ENCODE results near the gene ADCY9.
"Not testable (repeated sequence)": the region's sequence is repeated elsewhere in the genome, so short reads cannot be mapped to it uniquely, and the experiment has no call there.

ADCY9 gene

DNA sequence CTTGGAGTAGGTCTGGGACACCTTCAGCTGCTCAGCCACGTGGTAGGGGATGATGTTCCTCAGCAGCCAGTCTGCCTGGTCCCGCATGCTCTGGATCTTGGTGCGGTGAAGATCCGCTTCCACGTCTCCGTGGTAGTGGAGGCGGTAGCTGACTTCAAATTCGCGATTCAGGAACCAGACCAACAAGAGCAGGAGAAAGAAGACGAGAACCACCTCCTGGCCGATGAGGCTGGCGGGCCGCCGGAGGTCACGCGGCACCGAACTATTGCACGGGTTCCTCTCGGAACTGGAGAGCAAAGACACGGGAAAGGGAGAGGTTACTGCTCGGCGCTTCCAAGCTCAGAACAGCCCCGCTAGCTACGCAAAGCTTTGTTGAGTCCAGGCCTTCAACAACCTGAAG is 149.6 kb downstream of the ADCY9 start:
- DNase-seq = no peak

DNA sequence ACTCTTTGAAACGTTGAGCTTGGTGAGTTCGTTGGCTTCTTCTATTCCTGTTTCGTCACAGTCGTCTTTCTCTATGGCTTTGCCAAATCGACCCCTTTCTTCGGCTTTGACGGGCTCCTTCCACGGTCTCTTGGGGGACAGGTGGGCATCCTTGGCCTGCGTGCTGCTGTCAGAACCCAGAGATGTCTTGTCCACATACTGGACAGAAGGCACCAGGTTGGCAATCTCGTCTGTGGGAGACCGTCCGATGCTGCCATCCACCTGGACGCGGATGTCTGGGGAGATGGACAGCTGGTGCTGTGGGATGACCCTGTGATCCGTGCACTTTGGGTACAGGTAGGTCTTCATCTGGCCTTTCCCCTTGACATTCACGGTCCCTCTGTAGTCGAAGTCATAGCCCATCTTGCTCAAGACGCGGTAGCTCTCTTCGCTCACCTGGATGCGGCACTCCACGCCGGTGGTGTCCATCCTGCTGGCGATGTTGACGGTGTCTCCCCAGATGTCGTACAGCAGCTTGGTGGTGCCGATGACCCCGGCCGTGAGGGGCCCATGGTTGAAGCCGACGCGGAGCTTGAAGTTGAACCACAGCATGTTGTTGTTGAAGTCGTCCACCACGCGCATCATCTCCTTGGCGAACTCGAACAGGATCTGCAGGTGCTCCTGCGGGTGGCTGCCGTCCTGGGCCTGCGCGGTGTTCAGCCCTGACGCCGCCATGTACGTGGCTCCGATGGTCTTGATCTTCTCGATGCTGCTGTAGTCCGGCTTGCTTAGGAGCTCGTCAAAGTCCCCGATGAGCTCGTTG is 150.3 kb downstream of the ADCY9 start:
- DNase-seq = no peak

DNA sequence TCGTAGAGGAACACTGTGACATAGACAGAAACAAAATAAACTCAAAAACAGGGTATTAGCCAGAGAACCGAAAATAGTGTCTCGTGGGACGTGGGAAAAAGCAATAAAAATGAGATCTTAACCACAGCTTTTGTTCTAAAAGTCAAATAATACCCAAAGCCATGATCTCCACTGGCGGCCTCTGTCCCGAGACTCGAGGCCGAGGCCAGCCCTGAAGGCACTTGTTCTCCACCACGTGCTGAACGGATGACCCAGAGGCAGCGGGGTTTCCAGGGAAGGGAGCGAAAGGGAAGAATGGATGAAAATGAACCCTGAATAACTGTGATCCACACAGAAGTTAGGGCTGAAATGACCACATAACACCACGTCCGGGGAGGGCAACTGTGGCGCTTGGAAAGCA is 150.9 kb downstream of the ADCY9 start:
- DNase-seq = no peak

DNA sequence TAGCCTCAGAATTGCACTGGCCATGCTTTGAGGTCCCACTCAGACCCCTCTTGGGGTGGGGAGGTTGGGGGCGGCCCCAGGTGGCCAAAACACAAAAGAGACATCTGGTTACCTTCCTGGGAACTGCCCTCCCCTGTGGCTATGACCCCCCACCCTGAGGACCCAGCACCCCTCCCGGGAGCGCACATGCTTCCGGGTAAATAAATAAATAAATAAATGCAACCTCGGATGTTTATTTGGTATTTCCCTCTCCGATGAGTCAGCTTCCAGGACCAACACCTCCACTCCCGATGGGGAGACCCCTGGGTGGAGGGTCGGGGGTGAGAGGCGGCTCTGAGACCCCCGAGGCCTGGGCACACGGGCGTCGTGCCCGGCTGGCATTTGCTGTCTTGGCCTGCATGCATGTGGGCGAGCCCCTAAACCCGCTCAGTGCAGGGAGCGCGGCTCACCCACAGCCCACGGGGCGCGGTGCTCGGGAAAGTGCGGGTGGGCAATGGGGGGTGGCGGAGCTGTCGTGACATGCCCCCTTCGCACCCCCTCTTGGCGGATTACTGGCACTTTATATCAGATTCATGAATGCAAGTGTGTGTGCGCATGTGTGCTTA is 151.5 kb downstream of the ADCY9 start:
- DNase-seq = no peak

DNA sequence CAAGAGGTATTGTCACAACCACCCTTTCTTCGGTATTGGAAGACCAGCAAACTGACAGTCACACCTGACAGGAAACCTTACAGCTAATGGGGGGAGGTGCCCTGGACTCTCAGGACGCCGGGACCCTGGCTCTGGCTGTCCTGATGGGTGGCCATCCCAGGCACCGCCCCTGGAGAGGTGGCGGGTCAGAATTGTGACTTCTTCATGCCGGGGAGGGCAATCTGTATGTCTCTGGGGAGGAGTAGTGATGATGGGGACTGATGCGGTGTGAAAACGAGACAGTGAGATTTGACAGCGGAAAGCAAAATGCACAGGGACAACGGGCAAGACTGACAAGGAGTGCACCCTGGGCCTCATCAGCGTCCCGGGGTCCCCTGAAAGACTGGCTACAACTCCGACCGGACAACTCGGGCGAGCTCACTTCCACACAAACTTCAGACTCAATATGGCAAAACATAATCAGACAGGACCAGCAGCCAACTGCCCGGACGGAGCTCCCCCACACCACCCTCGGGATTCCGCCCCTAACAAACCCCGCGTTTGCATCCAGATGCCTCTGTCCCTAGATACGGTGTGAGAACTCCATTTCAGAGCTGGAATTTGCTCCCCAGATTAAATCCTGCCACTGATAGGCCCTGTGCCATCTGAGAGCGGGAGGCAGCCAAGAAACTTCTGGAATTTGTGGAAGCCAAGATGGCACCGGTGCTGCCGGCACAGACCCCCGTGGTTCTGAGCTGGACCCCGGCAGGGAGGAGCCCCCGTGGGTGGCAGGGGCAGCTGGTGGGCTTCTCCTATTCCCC is 152.2 kb downstream of the ADCY9 start:
- no peak for DNase-seq

DNA sequence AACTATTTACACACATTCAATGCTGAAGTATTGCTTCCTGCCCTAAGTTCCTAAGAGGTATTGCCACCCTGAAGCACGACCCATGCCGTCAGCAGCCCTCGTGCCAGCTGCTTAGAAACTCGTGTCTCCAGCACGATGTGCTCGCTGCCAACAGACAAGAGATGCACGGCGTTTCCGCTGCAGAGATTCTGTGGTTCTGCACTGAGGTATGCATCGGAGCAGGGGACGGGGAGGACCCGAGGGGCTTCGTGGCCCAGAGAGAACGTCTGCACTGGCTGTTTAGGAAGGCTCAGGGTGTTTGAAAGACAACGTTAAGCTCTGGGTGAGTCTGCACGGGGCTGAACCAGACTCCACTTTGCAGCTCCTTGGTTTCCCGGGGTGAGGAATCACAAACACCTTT is 153.0 kb downstream of the ADCY9 start:
- no peak for DNase-seq

DNA sequence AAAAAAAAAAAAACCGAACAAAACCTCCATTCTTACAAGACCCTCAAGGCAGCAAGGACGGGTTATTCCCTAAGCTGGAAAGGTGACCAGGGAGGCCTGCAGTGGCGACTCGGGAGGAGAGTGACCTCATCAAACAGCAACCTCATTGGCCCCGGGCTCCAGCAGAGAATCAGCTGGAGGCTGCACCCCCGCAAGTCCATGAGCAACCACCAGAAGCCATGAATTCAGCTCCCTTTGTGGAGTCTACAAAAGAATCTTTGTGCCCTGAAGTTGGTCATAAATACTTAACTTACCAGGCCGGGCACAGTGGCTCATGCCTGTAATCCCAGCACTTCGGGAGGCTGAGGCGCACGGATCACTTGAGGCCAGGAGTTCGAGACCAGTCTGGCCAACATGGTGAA is 154.8 kb downstream of the ADCY9 start:
- no peak for DNase-seq

DNA sequence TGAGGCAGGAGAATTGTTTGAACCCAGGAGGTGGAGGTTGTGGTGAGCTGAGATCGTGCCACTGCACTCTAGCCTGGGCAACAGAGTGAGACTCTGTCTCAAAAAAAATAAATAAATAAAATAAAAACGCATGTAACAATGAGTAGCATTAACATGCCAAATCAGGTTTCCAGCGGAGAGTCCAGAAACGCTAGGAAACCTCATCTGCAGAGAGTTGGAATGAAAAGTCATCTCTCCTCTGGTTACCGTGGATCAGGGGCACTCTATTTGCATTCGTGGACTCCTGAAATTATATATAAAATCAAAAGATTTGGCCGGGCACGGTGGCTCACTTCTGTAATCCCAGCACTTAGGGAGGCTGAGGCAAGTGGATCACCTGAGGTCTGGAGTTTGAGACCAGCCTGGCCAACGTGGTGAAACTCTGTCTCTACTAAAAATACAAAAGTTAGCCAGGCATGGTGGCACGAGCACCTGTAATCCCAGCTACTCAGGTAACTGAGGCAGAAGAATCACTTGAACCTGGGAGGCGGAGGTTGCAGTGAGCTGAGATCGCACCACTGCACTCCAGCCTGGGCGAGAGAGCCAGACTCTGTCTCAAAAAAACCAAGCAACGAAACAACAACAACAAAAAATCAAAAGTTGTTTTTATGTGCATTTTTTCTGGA is 156.2 kb downstream of the ADCY9 start:
- DNase-seq = not testable (repeated sequence)

DNA sequence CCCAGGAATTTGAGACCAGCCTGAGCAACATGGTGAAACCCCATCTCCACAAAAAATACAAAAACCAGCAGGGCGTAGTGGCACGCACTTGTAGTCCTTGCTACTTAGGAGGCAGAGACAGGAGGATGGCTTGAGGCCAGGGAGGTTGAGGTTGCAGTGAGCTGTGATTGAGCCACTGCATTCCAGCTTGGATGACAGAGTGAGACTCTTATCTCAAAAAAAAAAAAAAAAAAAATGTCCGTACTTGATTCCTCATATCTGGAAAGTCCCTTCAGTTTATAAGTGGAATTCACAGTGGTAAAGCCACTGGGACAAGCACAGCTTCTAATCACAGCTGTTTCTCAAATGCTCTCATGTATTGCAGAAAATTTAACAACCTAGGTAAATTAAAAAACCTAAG is 157.1 kb downstream of the ADCY9 start:
- no peak for DNase-seq

DNA sequence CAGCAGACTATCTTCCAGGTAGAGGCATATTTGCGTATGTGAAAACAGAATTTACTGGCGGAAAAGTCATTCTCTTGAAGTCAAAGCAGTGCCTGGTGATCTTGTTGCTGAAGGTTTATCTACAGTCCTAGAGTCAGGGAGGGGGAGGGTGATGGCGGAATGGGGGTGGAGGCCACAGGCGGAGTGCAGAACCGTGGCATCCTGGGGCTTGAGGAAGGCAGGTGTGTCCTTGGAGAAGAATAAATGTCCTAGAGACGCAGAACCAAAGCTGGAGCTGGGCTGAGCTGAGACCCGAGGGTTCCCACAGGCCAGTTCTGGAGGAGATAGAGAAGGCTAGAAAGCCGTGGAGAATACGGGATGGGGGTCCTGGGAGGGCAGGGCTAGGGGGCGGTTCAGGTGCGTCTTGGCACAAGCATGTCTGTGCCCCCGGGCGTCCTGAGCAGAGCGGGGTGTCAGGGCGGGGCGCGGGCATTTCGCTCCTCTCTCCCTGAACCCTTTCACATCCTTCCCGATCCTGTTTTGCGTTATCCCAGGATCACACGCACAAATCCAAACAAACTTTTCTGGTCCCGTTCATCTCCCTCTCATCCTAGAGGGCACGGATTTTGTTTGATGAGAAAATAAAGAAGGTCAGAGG is 158.8 kb downstream of the ADCY9 start:
- no peak for DNase-seq

DNA sequence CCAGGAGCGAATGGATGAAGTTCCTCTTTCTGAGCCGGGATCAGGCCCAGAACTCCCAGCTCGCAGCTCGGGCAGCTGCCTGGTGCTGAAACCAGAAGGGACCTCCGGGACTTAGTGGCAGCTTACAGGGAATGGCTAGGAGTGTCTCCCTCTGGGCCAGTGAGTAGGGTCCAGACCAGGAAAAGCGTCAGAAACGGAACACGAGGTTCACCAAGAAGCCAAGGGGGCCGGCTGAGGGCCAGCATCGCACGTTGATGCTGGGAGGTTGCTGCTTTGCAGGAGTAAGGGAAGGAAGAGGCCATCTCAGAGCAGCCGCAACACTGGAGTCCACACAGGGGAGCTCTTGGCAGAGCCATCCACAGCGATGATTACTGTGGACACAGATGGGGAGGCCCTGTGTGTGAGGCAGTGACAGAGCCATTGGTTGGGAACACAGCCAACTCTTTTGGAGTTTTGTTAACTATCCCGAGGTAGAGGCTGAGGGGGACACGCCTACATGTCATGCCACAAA is 161.8 kb downstream of the ADCY9 start:
- peak; percentile 41 for DNase-seq

DNA sequence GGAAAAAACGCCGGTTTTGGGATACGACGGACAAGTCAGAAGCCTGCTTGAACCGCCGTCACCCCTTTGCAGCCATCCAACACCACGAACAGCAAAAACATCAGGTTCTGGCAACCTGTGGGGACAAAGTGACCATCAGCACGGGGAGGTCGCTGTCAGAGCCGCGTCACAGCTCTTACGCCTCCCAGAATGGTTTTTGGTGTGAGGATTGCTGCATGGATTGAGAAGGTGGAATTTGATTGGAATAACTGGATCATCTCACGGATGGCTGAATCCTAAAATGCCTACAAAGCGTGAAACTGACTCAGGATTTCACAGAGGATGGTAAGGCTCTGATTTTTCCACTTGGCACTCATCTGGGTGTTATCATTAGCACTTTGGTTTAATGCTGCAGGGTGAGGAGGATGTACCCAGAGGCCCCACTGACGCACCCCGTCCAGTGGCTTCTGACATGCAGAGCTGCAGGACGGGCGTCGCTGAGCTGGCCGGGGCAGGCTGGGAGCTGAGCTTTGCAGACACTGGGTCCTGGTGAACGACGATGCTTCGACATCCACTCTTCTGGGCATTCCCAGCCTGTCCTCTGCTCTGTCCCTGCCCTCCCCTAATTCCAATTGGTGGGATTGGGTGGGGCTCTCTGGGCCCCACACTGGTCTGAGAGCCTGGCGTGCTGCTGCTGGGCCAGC is 162.4 kb downstream of the ADCY9 start:
- no peak for DNase-seq

DNA sequence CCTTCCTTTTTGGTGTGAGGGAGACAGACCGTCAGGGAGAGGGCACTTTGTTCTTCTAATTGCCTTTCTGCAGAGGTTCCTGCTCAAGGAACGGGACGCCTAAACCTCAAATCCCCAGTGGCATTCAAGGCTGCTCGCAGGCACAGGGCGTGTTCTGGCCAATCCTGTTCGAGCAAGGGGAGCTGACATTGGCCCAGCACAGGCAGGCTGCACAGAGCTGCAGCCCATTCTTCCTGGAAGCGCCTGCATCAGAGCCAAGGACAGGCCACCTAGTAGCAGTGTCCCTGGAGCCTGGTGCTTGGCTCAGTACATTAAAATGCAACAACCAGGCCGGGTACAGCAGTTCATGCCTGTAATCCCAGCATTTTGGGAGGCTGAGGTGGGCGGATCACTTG is 163.5 kb downstream of the ADCY9 start:
- no peak for DNase-seq

DNA sequence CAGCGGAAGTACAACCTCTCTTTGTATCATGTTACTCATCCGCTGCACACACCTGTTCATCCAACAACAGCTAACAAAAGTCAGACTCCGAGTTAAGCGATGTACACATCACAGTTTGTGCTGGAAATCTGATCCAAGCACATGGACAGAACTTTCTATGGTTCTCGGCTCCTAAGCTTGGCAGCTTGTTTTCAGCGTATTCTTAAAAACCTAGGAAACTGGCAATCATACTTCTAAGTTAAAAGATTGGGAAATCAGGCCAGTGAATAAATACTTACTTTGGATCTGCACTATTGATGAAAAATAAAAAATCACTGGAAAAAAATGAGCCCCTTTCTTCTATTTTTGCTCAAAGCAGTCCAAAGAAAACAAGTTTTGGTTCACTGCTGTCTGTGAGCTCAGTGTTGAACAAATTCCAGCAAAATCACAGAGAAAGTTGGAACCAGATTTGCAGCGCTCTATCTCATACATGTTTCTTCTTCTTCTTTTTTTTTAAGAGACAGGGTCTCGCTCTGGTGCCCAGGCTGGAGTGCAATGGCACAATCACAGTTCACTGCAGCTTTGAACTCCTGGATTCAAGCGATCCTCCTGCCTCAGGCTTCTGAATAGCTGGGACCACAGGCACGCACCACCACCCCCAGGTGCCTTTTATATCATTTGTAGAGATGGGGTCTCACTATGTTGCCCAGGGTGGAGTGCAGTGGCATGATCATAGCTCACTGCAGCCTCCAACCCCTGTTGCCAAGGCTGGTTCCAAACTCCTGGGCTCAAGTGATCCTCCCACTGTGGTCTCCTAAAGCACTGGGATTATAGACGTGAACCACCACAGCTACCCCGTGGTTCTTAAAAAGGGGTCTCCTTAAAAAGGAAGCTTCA is 164.1 kb downstream of the ADCY9 start:
- DNase-seq = no peak

DNA sequence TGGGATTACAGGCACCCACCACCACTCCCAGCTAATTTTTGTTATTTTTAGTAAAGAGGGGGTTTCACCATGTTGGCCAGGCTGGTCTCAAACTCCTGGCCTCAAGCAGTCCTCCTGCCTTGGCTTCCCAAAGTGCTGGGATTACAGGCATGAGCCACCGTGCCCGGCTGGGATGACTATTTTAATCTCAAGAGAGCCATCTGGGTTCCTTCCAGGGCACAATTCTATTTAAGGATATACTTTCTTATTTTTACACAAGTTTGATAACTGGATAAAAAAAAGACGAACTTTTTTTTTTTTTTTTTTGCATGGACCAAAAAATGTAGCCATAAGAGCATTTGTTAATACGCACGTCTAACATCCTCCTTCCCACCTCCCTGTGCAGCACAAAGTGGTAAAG is 164.9 kb downstream of the ADCY9 start:
- DNase-seq = not testable (repeated sequence)

DNA sequence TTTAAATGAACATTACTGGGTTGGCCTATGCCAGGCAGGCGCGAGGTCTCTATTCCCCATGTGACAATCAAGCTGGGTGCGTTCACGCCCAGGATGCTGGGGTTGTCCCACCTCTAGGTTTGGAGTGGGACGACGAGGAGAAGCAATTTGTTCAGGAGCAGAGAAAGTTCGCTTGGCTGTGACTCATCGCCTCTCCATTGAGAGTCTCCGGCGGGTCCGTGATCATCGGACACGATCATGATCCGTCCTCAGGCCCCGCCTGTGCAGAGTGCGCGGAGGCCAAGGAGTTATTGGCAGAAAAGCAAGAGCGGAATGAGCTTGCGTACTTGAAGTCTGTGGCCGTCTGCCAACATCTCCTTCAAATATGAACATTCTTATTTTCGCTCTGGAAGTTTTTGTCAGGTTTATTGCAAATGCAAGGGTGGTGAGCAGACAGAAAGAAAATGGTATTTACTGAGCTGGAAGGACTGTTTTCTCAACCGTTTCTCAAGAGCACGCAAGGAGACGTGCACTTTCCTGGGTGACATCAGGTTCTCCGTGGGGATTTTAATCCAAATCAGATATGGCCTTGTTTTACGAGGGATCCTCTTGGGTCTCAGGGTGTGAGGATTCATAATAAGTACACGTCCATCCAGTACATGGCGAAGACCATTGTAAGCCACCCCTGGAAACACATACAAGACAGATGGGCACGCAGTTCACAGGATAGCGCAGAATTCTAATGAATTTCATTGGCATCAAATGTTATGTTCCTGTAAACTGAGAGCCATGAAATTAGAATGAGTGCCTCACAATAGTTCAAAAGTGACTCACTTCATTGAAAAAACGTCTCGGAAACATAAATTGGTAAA is 165.7 kb downstream of the ADCY9 start:
- no peak for DNase-seq

DNA sequence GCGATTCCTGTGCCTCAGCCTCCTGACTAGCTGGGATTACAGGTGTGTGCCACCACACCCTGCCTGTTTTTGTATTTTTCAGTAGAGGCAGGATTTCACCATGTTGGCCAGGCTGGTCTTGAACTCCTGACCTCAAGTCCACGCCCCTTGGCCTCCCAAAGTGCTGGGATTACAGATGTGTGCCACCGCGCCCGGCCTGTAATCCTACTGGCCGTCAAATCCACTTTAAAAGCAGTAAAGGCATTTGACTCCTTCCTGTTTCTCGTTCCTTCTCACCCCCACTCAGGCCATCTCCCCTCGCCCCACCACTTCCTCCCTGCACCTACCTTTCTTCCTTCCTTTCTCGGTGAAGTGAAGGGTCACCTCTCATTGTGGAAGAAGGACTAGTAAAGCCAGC is 166.3 kb downstream of the ADCY9 start:
- DNase-seq = no peak

DNA sequence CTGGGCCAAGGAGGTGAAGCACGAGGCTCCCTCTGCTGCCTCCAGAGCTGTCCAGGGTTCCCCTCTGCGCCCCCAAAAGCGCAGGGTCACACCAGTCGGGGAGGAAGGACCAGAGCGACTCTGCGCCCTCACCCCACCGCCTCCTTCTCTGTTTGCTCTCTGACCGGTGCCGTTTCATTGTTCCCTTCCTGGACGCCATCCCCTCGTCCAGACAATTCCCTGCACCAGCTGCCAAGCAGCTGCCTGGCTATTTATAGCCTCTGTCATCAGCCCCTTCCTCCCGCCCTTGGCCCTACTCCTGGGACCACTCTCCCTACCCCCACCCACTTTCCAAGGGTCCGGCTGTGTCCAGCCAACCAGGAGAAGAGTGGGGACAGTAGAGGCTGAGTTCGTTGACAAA is 167.0 kb downstream of the ADCY9 start:
- DNase-seq = no peak

DNA sequence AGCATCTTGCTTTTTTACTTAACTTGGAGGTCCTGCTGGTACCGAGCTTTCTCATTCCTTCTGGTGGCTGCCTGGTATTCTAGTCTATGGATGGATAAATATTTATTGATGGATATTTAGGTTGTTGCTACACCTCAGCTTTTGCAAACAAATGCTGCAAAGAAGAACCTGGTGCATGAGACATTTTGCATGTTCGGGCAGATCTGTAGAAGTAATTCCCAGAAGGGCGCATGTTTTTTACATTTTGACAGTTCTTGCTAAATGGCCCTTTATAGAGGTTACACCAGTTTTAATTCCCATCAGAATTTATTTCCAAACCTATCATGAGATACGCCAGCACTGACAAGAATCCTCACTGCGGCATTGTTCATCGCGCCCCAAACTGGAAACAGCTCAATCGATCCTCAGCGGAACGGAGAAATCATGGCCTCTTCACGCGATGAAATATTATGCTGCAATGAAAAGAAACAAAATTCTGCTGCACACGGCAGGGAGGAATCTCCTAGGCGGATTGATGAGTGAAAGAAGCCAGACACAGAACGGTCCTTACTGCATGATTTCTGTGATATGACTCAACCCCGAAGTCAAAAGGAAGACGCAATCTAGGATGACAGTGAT is 167.8 kb downstream of the ADCY9 start:
- DNase-seq = no peak
